EH (cell line): ENCODE measurements around the gene SH2D3A.

Experiments
- DNase-seq: peaks from one replicate; pipeline ENCODE4 v3.0.0-alpha.2; 2015; ENCODE audit warnings: low read depth

Gene SH2D3A

DNA sequence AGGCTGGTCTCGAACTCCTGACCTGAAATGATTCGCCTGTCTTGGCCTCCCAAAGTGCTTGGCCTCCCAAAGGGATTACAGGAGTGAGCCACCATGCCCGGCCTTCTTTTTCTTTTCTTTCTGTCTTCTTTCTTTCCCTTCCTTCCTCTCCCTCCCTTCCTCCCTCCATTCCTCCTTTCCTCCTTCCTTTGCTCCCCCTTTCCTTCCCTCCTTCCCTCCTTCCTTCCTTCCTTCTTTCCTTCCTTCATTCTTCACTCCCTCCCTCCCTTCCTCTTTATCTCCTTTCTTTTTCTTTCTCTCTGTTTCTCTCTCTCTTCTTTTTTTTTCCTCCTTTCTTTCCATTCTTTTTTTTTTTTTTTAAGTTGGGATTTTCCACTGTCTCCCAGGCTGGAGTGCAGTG is 58.9 kb downstream of the SH2D3A start:
- no peak for DNase-seq

DNA sequence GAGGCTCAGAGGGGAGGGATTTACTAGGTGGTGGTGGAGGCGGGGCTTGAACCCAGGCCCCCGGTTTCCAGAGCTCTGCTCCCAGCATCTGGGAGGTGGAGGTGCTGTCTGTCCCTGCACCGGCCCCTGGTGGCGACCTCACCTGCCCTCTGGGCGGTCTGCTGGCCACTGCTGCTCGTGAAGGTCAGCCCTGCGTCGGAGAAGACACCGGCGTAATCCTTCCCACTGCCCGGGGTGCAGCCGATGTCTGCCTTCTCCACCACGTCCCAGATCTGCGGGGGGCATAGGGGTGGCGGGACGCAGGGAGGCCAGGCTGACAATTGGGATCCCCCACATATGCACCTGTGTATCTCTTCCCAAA is 59.6 kb downstream of the SH2D3A start:
- DNase-seq = no peak

DNA sequence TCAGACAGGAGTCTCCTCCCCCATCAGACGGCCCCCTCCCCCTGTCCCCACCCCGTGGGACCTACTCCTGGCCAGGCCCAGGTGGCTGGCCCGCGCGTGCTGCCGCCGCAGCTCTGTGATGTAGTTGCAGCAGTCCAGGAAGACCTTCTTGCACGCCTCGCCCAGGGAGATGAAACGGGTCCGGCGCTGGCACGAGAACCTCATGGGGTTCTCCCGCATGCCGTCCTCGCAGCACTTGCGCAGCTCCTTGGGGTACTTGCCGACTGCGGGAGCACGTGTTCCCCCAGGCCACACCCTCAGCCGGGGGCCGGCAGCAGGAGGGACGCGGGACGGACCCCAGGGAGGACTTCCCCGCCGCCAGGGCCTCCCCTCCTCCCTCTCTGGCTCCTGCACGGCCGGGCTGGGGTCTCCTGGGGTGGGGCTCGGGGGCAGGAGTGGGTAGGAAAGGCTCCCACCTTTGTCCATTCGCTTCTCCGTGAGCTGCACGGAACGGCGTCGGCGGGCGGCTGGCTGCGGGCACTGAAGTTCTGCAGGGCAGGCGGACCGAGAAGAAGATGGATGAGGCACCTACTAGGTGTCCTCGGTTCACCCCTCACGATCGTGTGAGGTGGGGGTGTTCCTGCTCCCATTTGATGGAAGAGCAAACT is 60.1 kb downstream of the SH2D3A start:
- DNase-seq = no peak

DNA sequence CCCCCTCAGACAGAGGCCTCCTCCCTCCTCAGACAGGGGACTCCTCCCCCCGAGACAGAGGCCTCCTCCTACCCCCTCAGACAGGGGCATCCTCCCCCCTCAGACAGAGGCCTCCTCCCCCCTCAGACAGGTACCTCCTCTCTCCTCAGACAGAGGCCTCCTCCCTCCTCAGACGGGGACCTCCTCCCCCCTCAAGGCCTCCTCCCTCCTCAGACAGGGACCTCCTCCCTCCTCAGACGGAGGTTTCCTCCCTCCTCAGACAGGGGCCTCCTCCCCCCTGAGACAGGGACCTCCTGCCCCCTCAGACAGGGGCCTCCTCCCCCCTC is 60.6 kb downstream of the SH2D3A start:
- no peak for DNase-seq

DNA sequence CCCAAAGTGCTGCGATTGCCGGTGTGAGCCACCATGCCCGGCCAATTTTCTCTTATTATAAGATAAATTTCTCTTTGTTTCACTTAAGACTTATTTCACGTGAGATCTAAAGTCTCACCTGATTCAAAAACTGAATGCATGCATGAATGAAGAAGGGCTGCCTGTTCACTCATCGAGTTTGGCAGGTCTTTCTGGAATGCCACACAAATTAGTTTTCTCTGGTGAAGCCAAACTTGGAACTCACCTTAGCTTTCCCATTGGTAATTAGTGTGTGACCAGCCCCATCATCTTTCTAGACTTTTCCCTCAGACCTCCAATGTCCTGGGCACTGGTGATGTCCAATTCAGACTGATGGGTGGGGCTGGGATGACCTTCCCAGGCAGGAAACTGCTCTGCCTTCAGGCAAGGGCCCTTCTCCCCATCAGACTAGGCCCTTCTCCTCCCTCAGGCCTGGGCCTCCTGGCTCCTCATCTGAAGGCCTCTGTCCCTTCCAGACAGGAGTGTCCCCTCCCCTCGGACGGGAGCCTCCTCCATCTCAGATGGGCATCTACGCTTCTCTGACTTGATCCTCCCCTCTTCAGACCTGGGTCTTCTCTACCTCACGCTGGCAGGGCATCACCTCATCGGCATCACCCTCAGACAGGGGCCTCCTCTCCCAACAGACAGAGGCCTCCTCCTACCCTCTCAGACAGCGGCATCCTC is 61.2 kb downstream of the SH2D3A start:
- no peak for DNase-seq
